ENCODE results near the gene ELAC1.
"Not testable (repeated sequence)": the region's sequence is repeated elsewhere in the genome, so short reads cannot be mapped to it uniquely, and the experiment has no call there.

ELAC1 gene, protein sequence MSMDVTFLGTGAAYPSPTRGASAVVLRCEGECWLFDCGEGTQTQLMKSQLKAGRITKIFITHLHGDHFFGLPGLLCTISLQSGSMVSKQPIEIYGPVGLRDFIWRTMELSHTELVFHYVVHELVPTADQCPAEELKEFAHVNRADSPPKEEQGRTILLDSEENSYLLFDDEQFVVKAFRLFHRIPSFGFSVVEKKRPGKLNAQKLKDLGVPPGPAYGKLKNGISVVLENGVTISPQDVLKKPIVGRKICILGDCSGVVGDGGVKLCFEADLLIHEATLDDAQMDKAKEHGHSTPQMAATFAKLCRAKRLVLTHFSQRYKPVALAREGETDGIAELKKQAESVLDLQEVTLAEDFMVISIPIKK

DNA sequence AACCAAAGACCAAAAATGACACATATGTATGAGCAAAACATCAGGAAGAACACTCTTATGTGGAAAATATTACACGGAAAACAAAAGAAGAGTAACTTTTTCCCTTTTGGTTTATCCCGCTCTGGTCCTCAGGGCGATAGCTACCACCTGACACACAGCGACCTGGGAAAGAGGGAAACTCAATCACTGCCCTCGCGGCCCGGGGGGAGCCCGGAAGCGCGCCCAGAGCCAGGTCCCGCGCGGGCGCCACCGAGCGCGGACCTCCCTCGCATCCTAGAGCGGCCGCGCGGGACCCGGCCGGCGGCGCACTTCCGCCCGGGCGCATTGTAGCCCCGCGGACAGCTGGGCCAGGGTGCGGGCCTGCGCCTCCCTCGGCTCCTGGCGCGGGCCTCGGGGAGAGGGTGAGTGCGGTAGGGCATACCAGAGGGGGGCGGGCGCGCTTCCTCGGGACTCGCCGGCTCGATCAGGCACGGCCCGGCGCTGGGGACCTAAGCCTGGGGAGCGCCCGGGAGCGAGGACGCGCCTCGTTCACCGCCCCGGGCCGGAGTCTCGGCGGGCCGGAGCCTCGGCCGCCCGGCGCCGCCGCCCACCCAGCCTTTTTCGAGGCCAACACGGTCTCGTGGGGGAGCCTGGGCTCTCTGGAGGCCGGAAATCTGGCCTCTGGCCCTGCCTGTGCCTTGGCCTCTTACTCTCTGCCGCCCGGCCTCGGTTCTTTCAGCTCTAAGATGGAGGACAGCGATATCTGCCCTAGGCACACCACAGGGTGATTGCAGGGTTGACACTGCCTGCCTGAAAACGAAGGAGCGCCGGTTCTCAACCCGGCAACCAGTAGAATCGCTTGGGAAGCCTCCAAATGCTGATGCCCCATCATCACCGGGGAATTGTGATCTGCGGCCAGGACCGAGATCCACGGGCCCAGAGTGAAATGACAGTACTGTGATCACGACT, at the start of gene ELAC1:
Gene ELAC1 (plus strand): TSS at position 327 of the 948 bp plus-strand sequence. CDS start 6,365 bp downstream, outside the sequence.
- peak; percentile 85 for DNase-seq (ENCODE audit: low read depth)

DNA sequence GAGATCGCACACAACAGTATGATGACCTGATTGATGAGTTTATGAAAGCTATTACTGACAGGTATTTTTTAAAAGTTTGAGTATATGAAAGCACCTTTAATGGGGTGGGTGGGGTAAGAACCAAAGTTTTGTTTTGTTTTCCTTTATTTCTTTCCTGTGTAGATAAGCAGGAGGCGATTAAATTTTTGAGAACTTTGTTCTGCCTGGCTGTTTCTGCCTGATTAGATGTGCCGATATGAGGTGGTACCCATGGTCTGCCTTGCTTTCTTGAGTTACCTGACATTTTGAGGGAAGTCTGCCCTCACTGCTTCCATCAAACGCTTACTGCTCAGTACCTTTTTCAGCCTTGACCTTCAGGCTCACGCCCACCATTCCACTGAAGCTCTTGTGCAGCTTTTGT, 49.7 kb upstream of the ELAC1 start:
- no peak for DNase-seq (ENCODE audit: low read depth)

DNA sequence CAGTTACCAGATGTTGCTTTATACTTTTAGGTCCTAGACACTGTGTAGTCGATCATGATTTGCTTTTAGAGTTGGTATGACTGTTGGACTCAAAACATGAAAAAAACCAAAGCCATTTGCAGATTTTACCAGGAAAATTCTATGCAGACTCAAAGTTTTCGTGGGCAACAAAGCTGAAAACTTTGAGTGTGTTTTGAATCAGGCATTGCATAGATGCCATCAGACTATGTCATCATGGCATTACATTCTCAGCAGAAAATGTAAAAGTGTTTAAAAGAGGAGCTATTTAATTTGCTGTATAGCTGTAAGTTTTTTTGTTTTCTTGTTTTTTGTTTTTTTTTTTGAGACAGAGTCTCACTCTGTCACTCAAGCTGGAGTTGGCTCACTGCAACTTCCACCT, 43.5 kb upstream of the ELAC1 start:
- peak; percentile 55 for DNase-seq (ENCODE audit: low read depth)

DNA sequence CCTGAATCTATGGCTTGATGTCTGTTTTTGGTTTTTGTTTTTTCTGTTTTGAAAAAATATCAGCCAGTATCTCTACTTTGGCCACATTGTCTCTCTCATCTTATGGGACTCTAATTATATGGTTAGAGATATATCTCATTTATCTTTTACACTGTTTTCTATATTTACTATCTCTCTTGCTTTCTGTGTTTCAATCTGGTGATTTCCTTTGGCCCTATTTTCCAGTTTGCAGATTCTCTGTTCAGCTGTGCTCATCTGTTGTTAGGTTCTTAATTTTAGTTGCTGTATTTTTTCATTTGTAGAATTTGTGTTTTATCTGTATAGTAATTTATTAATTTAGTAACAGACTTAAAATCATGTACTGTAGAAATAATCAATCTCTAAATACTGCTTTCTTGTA, 41.3 kb upstream of the ELAC1 start:
- no peak for DNase-seq (ENCODE audit: low read depth)

DNA sequence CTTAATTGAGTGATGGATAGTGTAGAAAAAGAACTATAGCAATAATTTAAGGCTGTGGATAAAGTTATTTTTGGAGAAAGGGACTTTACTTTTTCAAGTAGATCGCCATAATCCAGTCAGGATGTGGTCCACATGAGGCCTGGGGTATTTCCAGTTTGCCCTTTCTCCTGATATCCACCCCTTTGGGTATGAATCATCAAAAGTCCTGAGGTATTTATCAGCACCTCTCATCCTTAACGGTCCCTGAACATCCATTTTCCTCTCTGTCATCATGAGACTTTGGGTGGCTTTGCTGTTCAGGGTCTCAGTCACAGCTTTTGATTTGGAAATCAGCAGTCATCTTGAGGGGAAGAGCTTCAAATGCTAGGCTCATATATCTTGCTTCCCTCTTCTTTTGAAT, 39.3 kb upstream of the ELAC1 start:
- DNase-seq (ENCODE audit: low read depth) = peak; percentile 38

DNA sequence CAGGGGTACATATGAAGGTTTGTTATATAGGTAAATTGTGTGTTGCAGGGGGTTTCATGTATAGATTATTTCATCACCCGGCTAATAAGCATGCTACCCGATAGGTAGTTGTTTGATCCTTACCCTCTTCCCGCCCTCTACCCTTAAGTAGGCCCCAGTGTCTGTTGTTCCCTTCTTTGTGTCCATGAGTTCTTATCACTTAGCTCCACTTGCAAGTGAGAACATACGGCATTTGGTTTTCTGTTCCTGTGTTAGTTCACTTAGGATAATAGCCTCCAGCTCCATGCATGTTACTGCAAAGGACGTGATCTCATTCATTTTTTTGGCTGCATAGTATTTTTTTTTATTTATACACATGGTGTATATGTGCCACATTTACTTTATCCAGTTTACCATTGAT, 34.2 kb upstream of the ELAC1 start:
- no peak for DNase-seq (ENCODE audit: low read depth)

DNA sequence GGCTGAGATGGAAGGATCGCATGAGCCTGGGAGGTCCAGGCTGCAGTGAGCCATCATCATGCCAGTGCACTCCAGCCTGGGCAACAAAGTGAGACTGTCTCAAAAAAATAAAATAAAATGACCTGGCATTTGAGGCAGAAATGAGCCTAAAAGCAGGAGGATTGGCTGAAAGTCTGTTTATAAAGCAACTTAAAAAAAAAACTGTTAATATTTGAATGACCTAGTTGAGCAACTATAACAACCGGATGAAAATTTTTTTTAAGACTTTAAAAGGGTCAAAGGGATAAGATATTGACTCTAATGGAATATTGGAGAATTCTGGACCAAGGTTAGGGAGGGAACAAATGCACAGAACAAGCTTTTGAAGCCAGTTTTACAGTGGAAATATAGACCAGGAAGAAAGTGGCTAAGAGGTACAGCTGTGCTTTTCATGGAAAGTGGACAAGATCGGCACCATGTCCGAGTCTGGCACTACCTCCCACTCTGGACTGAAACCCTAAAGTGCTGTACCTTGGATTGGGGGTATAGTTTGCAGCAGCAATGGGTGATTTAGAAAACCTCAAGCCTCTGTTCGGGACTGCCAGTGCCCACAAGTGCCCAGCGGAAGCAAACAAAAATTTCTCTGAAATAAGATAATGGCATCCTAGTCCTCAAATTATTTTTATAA, 33.2 kb upstream of the ELAC1 start:
- no peak for DNase-seq (ENCODE audit: low read depth)

DNA sequence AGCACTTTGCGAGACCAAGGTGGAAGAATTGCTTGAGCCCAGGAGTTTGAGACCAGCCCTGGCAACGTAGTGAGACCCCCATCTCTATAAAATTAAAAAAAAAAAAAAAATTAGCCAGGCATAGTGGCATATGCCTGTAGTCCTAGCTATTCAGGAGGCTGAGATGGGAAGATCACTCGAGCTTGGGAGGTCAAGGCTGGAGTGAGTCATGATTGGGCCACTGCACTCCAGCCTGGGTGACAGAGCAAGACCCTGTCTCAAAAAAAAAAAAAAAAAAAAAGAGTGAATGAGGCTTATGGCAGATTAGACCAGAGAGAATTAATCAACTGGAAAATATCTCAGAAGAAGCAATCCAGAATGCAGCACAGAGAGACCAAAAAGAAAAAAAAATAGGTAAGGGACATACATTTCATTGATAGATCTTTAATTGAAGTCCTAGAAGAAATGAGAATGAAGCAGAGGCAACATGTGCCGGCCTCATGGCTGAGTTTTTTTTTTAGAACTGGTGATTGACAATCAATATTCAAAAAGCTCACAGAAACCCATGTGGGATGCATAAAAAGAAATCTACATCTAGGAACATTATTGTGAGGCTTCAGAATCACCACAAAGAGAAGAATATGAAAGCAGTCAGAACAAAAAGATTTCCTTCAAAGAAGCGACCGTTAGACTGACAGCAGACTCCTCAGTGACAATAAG, 32.2 kb upstream of the ELAC1 start:
- no peak for DNase-seq (ENCODE audit: low read depth)

DNA sequence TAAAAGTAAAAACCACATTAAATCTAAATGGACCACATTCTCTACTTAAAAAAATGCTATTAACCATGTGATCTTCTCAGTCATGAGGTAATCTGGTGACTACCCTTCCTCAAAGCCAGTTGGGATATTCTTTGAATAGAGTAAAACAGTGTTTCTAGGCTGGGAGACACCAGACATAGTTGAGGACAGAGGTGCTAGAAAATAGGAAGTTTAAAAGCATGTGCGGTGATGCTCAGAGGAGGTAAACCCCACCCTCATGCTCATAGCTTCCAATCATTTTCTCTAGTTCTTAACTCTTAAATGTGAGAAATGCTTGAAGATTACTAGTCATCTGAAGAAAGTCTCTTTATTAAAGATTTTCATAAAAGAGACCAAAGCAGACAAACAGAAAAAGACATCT, 30.7 kb upstream of the ELAC1 start:
- no peak for DNase-seq (ENCODE audit: low read depth)

DNA sequence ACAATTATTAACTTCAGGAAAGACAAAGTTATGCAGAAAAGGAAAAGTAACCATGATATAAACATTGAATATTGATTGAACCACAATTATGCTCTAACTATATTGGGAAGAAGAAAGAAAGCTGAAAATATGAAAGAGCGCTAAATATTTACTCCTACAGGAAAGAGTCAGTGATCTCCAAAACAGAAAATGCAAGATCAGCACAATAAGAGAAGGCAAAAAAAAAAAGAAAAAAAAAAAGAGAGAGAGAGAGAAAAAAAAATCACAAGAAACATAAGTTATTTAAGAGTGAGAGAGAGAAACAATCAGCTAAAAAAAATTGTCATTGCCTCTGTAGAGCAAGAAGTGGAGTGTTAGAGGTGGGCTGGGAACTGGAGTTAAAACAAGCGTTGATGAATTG, 28.9 kb upstream of the ELAC1 start:
- no peak for DNase-seq (ENCODE audit: low read depth)

DNA sequence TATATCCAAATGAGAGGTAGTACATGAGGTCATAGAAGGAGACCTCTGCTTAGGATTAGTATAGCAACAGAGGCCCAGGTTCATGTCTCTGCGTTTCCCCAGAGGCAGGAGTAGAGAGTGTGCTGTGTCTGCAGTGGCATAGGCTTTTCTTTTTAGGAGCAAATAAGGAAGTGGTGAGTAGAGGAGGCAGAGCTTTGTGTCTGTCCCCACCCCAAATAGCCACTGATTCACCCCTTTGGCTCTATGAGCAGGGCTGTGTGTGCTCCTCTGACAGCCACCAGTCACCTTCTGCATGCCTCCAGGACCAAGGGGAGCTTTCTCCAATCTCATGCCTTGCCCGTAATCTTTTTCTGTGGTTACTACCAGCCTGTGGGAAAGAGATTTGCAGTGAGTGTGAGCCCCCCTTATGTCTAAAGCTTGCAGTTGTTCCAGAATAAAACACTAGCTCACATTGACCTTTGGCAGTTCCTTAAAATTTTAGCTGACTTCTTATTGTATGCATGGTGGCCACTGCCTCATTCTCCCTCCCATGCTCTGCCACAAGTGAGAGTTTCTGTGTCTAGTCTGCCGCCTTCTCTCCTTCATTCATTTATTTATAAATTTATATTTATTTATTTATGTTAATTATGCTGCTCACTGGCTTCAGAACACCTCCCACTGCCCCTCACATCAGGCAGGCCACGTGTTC, 23.5 kb upstream of the ELAC1 start:
- peak; percentile 56 for DNase-seq (ENCODE audit: low read depth)

DNA sequence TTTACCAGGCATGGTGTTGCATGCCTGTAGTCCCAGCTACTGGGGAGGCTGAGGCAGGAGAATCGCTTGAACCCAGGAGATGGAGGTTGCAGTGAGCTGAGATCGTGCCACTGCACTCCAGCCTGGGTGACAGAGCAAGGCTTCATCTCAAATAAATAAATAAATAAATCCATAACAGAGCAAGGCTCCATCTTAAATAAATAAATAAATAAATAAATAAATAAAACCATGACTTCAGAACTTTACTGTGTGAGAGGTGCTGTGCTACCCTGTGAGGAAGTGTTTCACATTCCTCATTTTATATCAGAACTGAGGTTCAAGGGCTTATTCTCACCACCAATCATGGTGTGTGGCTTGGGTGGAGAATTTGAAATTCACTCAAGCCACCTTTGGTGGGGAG, 21.9 kb upstream of the ELAC1 start:
- DNase-seq (ENCODE audit: low read depth) = not testable (repeated sequence)

DNA sequence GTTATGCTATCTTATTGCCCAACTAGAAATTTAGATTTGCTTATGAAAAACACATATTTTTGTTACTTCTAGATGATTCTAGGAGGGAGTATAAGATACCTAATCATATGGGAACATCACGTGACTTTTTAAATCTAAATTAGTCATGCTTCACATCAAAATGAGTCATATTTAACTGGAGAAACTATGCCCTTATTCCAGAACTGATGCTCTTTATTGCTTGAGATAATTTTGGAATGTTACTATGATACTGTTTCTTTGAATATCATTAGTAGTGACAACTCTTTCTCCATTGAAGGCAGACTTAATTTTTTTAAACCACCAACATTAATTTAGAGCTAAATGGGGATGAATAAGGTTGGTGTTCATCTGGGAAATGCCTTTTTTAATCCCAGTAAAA, 19.9 kb upstream of the ELAC1 start:
- peak; percentile 68 for DNase-seq (ENCODE audit: low read depth)

DNA sequence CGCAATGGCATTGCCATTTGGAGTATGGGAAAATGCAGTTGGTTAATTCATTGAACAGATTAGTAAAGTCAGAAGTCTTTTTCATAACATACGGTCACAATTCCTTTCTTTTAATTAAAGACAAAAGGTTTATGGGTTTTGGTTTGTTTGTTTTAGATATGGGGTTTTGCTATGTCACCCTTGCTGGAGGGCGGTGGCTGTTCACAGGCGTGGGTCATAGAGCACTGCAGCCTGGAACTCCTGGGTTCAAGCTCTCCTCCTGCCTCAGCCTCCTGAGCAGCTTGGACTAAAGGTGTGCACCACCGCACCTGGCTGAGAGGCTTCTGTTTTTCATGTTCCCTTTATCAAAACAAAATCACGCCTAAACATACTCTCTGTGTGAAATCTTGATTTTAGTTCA, 18.7 kb upstream of the ELAC1 start:
- DNase-seq (ENCODE audit: low read depth) = no peak

DNA sequence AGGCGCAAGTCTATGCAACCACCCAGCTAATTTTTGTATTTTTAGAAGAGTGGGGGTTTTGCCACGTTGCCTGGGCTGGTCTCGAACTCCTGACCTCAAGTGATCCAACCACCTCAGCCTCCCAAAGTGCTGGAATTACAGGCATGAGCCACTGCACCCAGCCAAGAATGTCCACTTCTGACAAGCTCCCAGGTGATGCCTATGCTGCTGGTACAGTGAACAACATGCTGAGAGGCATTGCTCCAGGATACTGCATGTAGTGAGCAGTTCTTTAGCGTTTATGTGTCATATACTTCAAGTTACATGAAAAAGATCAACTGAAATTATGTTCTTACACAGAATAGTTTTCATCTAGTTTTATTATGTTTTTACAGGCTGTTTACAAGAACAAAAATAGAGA, 17.2 kb upstream of the ELAC1 start:
- no peak for DNase-seq (ENCODE audit: low read depth)

DNA sequence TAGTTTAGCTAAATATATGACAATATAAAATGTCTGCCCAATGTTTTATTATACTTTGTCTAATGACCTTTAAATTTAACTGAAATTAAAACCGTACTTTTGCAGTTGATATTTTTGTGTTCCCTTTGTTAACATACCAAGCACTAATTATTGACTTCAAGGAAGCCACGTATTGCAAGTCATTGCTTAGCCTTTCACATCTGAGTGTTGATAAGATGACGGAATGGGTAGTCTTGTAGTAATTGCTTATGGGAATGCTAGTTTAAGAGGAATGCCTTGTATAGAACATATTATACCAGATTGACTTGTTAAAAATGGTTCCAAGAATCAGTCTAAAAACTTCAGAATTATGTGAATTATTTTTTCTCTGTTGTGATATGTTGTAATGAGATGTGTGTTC, 14.0 kb upstream of the ELAC1 start:
- no peak for DNase-seq (ENCODE audit: low read depth)

DNA sequence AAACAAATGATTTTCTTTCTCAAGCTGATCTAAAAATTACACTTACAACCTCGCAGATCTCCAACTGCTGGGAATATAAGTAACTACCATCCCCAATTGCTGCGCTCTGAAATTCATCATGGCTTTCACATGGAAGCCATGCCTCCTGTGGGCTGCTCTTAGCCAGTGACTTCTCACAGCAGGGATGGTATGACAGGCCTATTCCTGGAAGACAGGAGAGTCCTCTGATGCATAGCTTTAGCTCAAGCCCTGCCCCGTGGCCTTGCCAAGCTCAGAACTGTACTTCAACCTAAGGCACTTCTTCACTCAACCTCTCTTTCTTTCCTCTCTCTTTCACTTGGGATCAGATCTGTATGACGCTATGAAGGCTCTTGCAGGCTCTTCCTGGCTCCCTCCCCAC, 12.6 kb upstream of the ELAC1 start:
- DNase-seq (ENCODE audit: low read depth) = no peak

DNA sequence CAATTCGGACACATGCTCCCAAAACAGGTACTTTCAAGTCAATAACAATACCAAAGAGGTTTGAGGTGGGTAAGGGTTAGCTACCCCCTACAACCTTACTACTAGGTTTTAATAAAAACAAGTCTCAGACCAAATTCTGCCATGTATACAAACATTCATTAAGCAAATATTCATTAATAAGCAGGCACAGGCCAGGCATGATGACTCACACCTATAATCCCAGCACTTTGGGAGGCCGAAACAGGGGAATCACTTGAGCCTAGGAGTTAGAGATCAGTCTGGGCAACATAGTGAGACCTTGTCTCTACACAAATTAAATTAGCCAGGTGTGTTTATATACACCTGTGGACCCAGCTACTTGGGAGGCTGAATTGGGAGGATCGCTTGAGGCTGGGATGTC, 11.7 kb upstream of the ELAC1 start:
- peak; percentile 33 for DNase-seq (ENCODE audit: low read depth)

DNA sequence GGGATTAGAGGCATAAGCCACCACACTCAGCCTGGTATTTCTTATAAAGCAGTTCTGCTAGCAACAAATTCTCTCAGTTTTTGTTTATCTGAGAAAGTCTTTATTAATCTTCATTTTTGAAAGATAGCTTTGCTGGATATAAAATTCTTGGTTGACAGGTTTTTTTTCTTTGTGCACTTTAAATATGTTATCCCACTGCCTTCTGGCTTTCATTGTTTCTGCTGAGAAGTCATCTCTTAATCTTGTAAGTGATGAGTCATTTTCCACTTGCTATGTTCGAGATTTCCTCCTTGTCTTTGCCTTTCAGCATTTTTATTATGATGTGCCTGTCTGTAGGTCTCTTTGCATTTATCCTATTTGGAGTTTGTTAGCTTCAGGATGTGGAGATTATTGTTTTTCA, 5.9 kb upstream of the ELAC1 start:
- DNase-seq (ENCODE audit: low read depth) = no peak

DNA sequence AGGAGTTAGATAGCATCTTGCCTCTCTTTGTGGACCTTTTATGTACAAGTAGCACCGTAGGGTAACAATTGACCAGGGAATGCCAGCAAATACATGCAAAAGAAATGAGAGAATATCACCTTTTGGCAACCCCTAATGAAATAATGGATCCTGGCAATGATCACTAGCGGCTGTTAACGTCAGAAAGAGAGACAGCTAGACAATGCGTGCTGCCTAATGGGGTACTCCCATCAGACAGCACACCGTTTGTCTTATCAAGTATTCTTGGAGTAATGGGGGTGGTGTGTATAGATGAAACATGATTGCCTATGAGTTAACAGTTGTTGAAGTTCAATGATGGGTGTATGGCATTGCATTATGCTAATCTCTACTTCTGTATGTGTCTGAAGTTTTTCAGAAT, 1.6 kb downstream of the ELAC1 start:
- no peak for DNase-seq (ENCODE audit: low read depth)

DNA sequence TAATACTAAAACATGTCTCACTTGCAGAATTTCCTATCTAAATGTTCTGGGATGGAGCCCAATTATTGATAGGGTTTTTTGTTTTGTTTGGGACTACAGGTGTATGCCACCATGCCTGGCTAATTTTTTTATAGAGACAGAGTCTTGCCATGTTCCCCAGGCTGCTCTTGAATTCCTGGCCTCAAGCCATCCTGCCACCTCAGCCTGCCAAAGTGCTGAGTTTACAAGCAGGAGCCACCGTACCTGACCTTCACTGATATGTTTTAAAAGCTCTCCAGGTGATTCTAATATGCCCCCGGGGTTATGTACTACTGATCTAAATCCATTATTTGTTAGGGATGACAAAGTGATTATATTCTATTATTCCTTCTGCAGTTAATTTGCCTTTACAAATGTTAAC, 2.2 kb downstream of the ELAC1 start:
- no peak for DNase-seq (ENCODE audit: low read depth)

Measured in EH (cell line).